ENCODE results near the gene PPP6R1.

- no peak for TF ChIP-seq EZH2 (IDR thresholded peaks at IDR 0.05; ENCODE audit: borderline replicate concordance)
- no peak for TF ChIP-seq CTCF (IDR thresholded peaks at IDR 0.05; ENCODE audit: poor library complexity)
- TF ChIP-seq EZH2phosphoT487 (IDR thresholded peaks at IDR 0.05; ENCODE audit: low read depth, severe bottlenecking, unreplicated experiment): no peak
These were observed 29.6 kb downstream of the PPP6R1 start for GRCh38 chr19:55229145-55229788.

Measured in hepatocyte (in vitro differentiated cells).